AG09309 (cell line): ENCODE data around the gene AUTS2.

Experiments used
- DNase-seq: peaks from one replicate; pipeline ENCODE4 v3.0.0-alpha.2; 2010; ENCODE audit warnings: low read depth
- H3K4me3 ChIP-seq: 2 replicates; pipeline ENCODE4 v1.5.1; 2011; ENCODE audit warnings: mild to moderate bottlenecking, low read depth, low read length, moderate library complexity; ENCODE audit not compliant: control insufficient read depth
- TF ChIP-seq, protein P1 (sequence below): IDR thresholded peaks from 2 replicates; pipeline ENCODE4 v1.5.1; 2011; ENCODE audit warnings: mild to moderate bottlenecking, low read depth, low read length, inconsistent platforms; ENCODE audit not compliant: insufficient read depth, control insufficient read depth; ENCODE audit errors: missing control alignments

AUTS2 gene

DNA sequence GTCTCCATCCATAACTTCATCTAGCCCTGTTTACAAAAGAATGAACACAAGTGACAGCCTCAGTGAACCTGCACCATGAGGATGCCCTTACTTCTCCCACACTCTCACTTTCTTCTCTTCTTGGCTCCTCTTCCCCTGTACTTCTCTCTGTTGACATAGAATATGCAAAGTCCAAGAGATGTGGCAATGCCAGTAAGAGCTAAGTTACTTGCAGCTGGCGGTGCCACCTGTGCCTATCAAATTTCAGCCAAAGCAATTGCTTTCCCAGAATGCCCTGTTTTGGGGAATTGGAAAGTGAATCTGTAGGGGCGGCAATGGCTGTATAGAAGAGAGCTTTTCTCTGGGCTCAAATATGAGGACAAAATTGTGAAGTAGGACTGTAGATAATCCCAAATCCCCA is 557.8 kb downstream of the AUTS2 start:
- no peak for DNase-seq
- TF ChIP-seq, protein P1, sequence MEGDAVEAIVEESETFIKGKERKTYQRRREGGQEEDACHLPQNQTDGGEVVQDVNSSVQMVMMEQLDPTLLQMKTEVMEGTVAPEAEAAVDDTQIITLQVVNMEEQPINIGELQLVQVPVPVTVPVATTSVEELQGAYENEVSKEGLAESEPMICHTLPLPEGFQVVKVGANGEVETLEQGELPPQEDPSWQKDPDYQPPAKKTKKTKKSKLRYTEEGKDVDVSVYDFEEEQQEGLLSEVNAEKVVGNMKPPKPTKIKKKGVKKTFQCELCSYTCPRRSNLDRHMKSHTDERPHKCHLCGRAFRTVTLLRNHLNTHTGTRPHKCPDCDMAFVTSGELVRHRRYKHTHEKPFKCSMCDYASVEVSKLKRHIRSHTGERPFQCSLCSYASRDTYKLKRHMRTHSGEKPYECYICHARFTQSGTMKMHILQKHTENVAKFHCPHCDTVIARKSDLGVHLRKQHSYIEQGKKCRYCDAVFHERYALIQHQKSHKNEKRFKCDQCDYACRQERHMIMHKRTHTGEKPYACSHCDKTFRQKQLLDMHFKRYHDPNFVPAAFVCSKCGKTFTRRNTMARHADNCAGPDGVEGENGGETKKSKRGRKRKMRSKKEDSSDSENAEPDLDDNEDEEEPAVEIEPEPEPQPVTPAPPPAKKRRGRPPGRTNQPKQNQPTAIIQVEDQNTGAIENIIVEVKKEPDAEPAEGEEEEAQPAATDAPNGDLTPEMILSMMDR = no peak
- no peak overlapping the region for H3K4me3 ChIP-seq

DNA sequence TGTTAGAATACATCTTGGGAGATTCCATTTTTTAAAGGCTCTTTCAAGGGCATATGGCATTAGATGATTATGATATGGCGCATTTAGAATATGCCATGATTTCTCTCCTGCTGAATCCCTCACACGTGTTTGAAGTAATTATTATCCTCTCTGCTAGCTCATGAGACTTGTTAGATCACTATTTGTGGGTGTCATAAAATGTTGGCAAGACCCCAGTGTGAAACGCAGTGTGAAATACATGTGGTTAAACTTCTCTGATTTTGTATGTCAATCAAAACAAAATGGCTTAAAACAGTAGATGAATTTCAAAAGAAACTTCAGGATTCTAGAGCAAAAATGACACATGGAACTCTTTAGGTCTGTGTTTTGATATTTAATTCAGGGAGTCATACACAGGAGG is 560.8 kb downstream of the AUTS2 start:
- DNase-seq = no peak
- no peak overlapping the region for H3K4me3 ChIP-seq
- TF ChIP-seq, protein P1 = no peak

DNA sequence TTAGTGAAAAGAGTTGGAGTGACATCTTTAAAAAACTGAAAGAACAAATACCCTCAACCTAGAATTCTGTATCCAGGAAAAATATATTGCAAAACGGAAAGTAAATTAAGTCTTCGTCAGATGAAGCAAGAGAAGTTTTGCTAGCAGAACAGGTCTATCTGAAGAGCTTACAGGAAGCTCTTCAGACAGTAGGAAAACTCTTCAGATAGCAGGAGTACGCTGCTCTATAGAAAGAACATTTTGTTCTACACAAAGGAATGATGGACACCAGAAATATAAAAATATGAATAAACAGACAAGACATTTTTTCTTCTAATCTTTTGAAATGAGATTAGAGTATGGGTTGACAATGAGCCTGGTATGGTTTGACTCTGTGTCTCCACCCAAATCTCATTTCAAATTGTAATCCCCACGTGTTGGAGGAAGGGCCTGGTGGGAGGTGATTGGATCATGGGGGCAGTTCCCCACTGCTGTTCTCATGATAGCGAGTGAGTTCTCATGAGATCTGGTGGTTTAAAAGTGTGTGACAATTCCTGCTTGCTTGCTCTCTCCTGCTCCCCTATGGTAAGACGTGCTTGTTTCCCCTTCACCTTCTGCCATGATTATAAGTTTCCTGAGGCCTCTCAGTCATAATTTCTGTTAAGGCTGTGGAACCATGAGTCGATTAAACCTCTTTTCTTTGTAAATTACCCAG is 567.3 kb downstream of the AUTS2 start:
- TF ChIP-seq, protein P1 = no peak
- DNase-seq = no peak
- H3K4me3 ChIP-seq = no peak overlapping the region

DNA sequence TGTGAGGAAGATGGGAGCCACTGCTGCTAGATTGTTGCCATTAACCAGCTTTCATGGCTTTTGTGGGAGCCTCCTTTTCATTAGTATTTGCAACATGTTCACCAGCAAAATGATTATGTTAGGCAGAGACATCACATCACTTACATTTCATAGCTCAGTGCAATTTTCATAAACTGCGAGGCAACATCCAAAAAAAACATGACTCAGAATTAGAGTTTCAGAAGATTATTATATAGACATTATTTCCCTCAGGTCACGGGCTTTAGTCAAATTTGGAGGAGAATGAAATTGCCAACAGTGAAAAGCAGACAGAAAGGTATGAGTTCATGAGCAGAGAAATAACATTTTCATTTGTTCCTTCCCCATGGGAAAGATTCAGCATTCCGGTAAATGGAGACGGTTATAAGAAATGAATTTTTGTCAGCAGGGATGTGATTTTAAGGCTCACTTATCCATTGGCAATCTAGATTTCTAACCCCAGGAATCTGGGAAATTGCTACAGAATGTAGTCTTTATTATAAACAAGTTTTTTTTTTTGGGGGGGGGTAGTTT is 573.2 kb downstream of the AUTS2 start:
- DNase-seq = no peak

DNA sequence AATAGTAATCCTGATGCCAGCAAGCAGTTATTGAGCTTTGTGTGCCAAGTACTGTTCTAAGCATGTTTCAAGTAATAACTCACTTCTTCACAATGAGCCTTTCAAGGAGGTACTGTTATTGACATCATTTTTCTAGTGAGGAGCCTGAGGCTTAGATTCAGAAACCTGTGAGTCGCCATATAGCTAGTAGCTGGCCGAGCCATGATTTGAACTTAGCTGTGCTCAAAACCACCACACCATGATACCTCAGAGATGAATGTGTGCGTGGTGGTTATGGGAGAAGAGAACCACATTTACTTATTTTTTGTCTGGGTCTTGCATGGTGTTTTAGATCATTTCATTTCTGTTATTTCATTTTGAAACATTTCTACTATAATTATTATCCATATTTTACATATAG is 578.9 kb downstream of the AUTS2 start:
- DNase-seq = no peak
- TF ChIP-seq, protein P1 = no peak
- no peak overlapping the region for H3K4me3 ChIP-seq

More for the DNA sequence above, 573.2 kb downstream of the AUTS2 start:
- no peak overlapping the region for H3K4me3 ChIP-seq
- TF ChIP-seq, protein P1 = no peak

DNA sequence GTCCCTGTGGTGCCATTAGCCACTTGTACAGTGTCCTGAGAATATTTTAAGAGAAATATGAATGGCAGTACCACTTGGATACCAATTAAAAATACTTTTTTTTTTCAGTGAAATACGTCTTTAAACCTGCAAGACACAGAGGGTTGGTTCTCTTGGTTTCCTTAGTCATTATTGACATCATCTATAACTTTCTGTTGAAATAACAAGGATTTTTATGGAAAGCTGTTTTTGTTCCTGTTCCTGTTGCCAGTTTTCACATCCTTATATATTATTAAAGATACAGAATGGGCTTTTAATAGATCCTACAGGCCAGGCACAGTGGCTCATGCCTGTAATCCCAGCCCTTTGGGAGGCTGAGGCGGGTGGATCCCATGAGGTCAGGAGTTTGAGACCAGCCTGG is 579.9 kb downstream of the AUTS2 start:
- TF ChIP-seq, protein P1 = no peak
- no peak overlapping the region for H3K4me3 ChIP-seq
- DNase-seq = no peak

DNA sequence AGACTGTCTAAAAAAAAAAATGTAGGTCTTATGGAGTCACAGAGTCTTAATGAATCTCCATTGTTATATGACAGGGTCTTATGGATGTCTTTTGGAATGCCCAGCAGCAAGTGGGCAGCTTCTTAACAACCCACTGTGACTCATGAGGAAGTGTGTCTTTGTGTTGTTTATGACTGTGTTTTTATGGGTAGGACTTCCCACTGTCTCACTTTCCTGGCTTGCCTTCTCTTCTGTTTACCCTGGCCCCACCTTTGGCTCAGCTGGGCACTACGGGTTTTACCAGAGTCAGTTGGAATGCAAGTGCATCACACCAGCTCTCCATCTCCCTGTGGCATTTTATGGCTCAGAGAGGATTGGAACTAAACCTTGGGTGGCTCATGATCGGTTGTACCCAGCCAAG is 580.5 kb downstream of the AUTS2 start:
- DNase-seq = no peak
- TF ChIP-seq, protein P1 = no peak
- H3K4me3 ChIP-seq = no peak overlapping the region
